Raji (cell line): ENCODE measurements around the gene BHLHA15.

Source experiments
- POLR2A ChIP-seq: IDR thresholded peaks from 2 replicates; pipeline ENCODE4 v1.6.1; 2011; ENCODE audit warnings: low read depth, low read length, control low read depth; ENCODE audit not compliant: insufficient read depth

The BHLHA15 gene

DNA sequence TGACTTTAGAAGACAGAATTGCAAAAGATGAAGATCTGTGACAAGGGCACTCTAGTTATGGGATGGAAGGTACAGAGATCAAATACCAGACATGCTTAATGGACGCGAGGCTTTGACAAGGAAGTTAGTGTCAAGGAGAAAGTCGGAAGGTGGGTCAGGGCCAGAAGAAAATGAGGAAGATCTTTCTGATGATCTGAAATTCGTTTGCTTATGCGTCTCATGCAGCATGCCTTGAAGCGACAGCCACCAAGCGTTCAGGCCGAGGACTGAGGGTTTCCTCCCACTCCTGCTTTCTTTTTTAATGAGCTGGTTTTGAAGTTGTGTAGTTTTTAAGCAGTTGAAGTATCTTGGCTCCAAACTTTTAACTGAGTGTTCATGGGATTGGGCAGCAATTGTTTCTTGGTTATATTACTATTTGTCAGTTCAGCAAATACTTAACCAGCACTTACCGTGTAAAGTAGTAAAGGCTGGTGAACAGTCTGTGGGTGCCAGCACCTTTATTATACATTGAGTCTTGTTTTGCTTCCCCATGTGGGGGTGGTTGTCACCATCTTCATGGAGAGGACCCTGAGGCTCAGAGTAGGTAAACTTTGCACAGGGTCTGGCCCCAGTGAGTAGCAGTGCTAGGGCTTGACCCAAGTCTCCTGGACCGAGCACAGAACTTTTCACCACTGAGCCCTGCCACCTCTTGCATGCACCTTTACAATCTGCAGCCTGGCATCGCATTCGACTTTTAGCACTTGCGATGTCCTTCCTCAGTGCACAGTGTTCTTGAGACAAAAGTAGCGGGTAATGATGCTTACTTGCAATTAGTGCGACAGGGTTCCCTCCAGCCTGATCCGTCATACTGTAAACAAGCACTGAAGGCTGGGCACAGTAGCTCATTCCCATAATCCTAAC is 14.3 kb upstream of the BHLHA15 start:
- TF ChIP-seq POLR2A, result no peak

DNA sequence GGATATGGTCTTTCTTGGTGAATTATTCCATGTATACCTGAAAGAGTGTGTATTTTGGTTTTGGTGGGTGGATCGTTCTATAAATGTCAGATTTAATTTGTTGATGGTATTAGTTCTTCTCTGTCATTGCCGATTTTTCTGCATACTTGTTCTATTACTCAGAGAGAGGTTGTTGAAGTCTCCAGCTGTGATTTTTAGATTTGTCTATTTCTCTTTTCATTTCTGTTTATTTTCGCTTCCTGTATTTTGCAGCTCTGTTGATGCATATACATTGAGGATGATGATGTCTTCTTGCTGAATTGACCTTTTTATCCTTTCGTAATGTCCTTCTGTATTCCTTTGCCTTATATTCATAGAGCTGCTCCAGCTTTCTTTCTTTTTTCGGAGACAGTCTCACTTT is 12.1 kb upstream of the BHLHA15 start:
- TF ChIP-seq POLR2A, result no peak

DNA sequence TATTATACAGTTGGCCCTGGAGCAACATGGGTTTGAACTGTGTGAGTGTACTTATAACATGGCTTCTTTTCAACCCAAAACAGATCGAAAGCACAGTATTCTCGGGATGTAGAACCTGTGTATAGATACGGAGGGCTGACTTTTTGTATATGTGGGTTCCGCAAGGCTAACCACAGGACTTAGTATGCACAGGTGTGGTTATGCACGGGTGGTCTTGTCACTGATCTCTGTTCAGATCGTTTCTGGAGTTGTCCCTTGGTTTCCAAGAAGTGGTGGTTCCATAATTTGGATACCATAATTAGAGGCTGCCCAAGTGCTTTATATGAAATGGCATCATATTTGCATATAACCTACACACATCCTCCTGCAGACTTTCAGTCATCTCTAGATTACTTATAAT is 10.9 kb upstream of the BHLHA15 start:
- no peak for TF ChIP-seq POLR2A

DNA sequence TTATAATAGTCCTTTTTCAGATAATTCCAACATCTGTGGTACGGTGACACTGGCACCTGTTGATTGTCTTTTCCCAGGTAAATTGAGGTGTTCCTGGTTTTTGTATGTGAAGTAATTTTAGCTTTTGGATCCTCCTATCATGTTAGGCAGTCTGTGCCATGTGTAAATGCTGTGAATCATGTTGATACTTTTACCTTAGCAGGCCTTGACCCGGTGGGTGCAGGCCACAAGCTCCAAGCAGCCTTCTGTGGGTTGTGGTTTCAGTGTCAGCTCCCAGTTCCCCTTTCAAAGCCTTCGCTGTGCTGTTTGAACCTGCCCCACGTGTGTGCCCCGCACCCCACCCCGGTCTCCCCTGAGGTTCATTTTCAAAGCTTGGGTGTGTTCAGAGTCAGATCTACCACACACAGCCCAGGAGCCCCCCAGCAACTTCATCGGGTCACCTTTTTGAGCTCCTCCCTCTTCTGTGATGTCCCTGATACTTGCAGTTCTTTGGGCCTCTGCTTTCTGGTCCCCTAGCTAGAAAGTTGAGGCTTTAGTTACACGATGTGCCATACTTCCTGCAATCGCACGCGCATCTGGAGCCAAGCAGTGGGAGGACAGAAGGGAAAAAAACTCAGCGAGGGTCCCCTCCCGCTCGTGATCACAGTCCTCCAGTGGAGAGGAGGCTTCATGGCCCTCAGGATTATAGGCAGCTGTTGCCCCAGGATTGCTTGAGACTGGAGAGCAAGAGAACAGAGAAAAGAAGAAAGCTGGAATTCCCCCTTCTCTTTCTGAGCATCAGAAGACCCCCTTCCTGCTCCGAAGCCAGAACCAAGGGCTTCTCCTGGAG is 8.7 kb upstream of the BHLHA15 start:
- no peak for TF ChIP-seq POLR2A

DNA sequence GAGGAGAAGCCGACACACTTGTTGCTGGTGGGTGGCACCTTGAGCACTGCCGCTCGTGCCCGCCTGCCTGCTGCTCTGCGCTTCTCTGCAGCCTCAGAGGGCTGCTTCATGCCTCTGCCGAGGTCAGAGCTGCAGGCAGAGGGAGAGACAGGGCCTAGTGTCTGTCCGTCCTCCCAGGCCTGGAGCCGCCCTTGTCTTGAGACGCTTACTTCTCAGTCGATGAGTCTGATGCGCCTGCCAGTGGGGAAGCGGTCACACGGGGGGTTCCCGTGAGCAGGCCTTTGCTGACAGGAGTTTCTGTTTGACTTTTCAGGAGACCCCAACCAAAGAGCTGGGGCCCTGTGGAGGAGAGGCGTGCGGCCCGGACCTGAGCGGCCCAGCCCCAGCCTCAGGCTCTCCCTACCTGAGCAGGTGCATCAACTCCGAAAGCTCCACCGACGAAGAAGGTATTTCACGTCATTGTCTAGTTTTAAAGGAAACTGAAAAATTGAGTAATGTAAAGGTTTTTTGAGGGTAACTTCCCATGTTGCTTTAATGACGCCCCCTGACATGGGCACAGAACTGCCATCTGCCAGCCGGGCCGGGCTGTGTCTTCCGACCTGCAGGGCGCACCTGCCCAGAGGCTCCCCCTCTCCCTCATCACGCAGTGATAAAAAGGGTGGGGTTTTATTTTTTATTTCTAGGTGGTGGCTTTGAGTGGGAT is 7.8 kb upstream of the BHLHA15 start:
- no peak for TF ChIP-seq POLR2A

DNA sequence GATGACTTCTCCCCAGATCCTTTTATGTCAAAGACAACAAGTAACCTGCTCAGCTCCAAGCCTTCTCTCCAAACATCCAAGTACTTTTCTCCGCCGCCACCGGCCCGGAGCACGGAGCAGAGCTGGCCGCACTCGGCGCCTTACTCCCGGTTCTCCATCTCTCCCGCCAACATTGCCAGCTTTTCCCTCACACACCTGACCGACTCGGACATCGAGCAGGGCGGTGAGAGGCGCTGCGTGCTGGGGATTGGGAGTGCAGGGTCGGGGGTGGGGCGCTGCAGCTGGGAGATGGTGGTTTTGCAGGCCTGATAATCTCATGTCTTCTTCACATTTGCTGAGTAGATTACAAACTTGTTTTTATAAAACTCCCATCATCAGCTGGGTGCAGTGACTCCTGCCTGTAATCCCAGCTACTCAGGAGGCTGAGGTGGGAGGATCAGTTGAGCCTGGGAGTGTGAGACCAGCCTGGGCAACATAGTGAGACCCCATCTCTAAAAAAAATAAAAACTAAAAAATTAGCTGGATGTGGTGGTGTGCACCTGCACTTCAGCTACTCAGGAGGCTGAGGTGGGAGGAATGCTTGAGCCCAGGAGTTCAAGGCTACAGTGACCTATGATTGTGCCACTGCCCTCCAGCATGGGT is 7.2 kb upstream of the BHLHA15 start:
- TF ChIP-seq POLR2A, result no peak

DNA sequence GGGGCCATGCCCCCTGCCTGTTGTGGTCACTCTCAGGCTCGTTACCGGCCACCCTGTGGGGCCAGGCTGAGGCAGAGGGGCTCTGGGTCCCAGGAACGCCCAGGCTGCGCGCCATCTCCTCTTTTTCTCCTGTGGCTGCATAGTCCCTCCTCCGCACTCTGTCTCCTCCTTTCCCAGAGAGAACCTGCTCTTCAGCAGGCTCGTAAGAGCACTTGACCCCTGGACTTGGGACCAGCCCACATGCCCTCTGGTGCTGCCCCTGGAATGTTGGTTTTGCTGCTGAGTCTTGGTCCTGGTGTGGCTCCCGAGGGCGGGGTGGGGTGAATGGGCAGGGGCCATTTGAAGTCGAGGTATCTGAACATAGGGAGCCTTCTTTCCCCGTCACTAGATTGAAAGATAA is 6.6 kb upstream of the BHLHA15 start:
- no peak for TF ChIP-seq POLR2A

DNA sequence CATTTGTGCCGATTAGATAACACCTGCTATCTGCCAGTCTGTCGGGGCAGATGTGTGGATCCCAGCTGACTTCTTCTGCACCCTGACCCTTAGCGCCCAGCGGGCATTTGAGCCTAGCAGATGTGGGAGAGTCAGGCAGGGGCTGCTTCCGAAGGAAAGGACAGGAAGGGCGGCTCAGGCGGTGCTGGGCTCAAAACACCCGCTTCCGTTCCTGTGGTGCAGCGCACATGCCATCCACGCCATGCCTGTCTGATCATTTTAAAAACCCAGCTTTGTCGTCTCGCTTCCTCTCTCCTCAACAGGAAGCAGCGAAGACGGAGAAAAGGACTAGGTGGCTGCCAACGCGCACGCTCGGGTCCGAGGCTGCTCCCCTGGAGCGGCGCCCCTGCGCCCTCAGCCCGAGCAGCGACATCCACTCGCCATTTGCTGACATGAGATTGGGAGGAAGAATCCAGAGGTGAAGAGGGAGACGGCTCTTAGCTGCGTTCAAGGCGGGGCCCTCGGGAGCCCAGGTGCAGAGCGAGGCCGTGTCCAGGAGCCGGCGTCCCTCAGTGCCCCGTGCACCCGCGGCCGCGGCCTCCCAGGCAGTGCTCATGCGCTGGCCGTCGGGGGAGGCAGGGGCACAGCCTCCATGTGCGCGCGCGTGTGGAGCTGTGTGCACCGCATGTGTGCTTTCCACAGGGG is 5.9 kb upstream of the BHLHA15 start:
- TF ChIP-seq POLR2A, result no peak

DNA sequence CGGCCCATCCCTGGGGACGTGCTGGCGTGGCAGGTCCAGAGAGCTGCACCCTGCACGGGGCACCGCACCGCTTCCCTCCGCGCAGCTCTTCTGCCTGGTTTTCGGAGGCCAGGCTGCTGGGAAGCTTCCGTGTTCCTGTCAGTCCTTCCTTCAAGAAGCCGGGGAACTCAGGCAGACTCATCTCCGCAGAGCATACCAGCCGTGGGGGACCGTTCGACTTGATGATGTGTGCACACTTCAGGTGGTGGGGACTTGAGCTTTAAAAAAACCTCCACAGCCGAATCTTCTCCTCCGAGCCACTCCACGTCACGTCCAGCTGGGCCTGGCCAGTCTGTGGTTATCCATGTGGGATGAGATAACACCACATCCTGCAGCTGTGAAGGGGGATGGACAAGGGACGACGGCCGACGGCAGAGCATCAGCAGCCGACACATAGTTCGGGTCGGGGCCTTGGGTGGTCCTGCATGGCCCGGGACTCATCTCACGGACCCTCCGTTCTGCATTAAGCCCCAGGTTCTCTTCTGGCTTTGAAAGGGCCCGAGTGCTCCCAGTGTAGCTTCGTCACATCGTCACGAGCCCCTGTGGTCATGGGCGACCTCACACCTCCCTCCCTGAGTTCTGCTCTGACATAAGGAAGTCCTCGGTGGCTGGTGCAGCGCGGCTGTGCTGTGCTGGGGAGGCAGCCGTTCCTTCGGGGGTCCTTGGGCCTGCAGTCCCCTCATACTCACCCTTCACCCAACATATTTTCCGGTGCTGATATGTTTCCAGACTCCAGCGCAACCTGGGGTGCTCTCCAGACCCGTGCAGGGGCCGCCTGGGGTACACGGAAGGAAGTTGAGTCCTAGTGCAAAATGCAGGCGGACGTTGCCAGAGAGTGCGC is 4.5 kb upstream of the BHLHA15 start:
- no peak for TF ChIP-seq POLR2A

DNA sequence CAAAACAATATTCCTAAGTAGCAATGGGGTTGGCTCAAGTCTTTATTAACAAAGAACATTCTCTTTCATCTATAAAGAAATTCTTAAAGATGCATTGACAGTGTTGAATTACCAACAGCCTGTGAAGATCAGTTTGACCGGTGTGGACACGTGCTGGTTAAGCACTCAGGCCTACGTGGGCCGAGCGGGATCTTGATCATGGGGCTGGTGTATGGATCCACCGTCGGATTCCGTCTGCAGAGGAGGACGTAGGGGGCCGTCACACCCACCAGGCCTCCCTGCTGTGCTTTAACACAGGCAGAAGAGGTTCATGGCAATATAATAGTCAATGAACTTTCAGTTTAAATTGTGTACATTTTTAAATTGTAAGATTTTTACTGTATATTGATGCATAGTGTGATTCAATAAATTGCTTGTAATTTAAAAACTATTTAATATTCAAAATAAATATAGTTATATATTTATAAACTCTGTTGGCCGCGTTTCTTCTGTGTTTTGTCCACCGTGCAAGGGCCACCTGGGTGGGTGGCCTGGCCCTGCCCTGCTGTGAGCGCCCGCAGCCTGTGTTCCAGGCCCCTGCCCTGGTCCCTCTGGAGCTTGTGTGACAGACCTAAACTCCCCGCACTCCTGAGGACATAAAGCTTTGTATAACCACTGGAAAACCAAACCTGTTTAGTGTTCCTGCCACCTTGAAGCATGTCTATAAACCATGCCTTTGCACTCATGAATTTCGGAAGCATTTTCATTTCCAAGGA is 1.9 kb upstream of the BHLHA15 start:
- TF ChIP-seq POLR2A, result no peak

DNA sequence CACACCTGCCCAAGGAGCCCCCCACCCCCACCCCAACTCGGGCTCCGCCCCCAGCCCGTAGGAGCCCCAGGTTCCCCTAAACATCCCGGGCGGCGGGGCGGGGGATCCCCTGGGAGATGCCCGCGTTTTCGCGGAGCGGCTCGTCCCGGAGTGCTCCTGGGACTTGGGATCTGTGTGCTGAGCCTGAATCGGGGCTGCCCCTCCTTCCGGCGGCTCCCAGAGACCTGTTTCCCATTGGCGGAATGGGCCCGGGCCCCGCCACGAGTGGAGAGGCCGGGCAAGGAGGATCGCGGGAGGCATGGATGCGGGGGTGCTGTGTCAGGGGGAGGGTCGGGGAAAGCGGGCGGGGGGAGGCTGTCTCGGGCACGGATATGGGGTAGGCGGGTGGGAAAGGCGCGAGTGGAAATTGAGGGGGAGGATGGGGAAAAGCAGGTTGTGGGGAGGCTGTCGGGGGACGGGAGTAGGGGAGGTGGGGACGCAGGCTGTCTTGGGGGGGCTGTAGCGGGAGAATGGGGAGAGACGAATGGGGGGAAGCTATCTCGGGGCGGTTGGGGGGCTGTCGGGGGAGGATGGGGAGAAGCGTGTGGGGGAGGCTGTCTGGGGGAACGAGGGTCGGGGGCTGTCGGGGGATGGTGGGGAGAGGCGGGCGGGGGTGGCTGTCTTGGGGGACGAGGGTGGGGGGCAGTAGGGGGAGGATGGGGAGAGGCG is 572 bp upstream of the BHLHA15 start:
- no peak for TF ChIP-seq POLR2A
